VCaP (cell line): ENCODE measurements around the gene FAM241A.
"Not testable (repeated sequence)": the region's sequence is repeated elsewhere in the genome, so short reads cannot be mapped to it uniquely, and the experiment has no call there.

Experiments
- H3K27ac ChIP-seq: fragments of 450-650 bp; 2 replicates; pipeline ENCODE4 v1.5.1; 2017
- TF ChIP-seq, protein P1 (sequence below): fragments of 450-650 bp; conservative IDR thresholded peaks from 2 replicates; pipeline ENCODE4 v1.5.1; 2017; ENCODE audit warnings: mild to moderate bottlenecking, moderate library complexity

FAM241A gene

DNA sequence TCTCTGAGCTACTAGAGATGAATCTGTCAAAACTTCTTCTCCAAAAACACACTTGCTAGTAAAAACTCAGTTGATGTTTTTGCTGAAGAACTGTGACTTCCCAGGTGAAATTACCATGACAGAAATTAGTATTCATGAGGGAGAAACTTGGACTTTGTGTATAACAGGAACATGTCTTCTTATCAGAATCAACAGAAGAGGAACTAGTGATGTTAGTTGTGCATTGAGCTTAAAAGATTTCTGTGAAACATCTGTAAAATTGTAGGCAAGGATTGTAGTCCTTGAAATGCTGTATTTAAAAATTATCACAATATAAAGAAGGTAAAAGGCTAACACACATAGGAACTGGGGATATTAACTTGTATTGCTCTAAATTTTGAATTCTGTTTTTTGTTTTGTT, 11.3 kb downstream of the FAM241A start:
- TF ChIP-seq, protein P1, sequence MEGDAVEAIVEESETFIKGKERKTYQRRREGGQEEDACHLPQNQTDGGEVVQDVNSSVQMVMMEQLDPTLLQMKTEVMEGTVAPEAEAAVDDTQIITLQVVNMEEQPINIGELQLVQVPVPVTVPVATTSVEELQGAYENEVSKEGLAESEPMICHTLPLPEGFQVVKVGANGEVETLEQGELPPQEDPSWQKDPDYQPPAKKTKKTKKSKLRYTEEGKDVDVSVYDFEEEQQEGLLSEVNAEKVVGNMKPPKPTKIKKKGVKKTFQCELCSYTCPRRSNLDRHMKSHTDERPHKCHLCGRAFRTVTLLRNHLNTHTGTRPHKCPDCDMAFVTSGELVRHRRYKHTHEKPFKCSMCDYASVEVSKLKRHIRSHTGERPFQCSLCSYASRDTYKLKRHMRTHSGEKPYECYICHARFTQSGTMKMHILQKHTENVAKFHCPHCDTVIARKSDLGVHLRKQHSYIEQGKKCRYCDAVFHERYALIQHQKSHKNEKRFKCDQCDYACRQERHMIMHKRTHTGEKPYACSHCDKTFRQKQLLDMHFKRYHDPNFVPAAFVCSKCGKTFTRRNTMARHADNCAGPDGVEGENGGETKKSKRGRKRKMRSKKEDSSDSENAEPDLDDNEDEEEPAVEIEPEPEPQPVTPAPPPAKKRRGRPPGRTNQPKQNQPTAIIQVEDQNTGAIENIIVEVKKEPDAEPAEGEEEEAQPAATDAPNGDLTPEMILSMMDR: no peak
- no peak overlapping the region for H3K27ac ChIP-seq

DNA sequence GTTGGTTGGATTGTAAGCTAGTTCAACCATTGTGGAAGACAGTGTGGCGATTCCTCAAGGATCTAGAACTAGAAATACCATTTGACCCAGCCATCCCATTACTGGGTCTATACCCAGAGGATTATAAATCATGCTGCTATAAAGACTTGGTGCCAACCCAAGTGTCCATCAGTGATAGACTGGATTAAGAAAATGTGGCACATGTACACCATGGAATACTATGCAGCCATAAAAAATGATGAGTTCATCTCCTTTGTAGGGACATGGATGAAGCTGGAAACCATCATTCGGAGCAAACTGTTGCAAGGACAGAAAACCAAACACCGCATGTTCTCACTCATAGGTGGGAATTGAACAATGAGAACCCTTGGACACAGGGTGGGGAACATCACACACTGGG, 18.5 kb downstream of the FAM241A start:
- H3K27ac ChIP-seq: not testable (repeated sequence)

DNA sequence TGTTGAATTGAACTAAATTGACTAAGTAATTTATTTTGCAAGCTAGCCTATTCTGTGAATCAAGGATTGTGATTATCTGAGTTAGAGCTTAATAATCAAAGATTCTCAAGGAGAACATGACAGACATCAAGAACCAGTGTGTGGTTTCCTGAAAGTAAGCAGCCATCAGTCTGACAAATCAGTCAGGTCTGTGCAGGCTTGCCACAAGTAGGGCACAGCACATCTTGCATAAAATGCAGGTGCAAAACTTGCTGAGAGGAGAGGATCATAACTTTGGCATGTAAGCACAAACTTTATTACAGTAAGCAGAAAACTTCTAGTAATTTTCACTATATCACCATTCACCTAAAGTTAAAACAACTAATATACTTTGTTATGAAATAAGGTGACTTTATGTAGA, 22.5 kb downstream of the FAM241A start:
- H3K27ac ChIP-seq: no peak overlapping the region
- TF ChIP-seq, protein P1: no peak

DNA sequence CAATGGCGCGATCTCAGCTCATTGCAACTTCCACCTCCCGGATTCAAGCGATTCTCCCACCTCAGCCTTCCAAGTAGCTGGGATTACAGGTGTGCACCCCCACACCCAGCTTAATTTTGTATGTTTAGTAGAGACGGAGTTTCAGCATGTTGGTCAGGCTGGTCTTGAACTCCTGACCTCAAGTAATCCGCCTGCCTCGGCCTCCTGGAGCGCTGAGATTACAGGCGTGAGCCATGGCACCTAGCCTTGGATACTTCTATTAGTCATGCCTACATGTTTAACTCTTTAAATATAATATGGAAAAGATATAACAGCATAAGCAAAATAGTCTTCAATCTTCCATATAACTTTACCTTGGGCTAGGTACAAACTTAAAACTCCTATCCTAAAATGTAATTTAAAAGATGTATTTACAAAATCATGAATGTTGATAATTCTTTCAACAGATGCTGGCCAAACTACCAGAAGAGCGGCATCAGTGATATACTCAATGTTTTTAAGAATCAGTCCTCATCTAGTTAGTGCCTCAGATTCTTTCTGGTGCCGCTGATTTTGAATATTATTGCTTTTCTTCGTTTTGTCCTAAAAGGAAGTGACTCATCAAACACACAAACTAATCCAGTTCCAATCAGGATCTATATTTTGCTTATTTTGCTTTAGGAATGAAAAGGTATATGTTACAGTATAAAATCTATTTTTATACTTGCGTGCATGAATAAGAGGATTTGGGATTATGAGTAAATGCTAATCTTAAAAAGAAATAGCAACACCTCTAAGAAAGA, 23.7 kb downstream of the FAM241A start:
- no peak overlapping the region for H3K27ac ChIP-seq
- TF ChIP-seq, protein P1: no peak

DNA sequence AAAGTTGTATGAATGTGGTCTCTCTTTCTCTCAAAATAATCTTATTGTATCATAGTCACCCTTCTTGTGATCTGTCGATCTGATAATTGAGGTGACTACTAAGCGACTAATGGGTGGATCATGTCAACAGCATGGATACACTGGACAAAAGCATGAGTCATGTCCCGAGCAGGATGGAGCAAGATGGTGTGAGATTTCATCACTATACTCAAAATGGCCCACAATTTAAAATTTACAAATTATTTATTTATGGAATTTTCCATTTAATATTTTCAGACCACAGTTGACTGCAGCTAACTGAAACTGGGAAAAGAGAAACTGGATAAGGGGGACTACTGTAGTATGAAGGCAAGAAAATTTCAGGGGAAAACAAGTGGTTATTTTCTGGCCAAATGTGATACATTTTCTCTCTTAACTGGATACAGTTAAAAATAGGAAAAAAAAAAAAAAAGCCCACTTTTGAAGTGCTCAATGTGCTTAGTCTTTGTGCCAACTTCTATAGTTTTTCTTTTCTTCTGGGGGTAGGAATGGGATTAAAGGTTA, 25.3 kb downstream of the FAM241A start:
- TF ChIP-seq, protein P1: no peak
- H3K27ac ChIP-seq: no peak overlapping the region

DNA sequence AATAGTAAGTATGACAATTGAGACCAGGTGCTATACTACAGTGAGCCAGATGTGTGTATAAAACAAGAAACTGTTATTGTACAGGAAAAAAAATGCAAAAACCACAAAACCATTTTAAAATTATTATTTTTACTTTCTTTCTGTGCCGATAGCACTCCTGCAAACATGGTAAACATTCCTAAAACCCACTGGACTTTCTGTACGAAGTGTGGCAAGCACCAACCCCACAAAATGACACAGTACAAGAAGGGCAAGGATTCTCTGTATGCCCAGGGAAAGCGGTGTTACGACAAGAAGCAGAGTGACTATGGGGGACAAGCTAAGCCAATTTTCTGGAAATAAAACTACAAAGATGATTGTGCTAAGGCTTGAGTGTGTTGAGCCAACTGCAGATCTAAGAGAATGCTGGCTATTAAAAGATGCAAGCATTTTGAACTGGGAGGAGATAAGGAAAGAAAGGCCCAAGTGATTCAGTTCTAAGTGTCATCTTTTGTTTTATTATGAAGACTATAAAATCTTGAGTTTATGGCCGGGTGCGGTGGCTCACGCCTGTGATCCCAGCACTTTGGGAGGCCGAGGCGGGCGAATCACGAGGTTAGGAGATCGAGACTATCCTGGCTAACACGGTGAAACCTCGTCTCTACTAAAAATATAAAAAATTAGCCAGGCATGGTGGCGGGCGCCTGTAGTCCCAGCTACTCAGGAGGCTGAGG, 26.0 kb downstream of the FAM241A start:
- H3K27ac ChIP-seq: not testable (repeated sequence)

DNA sequence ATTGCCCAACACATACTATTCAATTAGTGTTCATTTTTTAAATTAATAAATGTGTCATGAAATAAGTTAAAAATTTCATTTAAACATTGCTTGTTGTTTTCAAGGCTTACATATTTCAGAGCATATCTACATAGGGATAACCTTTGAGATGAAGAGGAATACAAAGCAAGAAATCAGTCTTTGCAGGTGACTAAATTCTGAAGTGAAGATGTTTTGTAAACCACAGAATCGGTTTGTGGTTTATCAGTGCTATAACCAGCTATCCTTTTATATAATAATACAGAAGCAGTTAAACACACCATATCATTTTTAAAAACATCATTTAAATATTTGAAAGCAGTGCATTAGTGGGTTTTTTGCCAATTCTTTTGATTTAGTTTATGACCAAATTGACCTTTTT, 26.9 kb downstream of the FAM241A start:
- TF ChIP-seq, protein P1: no peak
- no peak overlapping the region for H3K27ac ChIP-seq

DNA sequence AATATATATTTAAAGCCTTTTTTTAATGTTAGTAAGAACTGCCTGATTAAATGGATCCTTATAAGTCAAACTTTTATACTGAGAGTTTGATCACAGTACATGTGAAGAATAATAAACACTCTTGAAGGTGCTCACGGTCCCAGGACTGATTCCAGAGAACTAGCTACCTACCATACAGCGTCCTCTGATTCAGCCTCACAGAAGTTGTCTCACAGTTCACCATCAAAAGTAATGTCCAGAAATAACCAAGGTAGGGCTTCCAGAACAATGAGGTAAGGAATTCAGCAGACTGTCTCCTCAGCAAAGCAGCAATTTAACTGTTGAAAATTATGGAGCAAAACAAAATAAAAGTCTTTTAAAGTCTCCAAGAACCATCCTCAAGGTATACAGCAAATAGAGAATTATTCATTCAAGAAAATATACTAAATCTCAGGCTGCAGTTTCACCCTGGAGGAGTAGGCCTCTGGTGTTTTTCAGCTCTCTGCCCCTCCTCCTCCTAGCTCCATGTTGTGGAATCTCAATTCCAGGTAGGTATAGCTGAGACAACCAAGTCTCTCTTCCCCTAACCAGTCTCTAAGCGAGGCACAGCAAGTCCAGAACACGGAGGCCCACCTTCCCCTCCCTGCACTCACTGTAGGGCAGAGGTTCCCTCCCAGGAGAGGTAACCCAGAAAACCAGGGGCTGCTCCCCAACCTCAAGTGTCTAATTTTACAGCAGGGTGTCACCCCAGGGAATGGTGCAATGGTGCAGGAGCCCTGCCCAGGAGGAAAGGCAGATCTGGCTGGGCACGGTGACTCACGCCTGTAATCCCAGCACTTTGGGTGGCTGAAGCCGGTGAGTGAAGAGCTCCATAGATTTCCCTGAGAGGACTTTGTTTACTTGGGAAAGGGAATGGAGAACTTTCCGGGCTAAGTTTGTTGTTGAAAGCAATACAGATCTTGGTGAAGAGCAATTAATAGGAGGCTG, 28.6 kb downstream of the FAM241A start:
- no peak overlapping the region for H3K27ac ChIP-seq
- TF ChIP-seq, protein P1: no peak
